HG03442 (cell line): ENCODE data around the gene PCNT.

Source experiments
- ATAC-seq: cut with Tn5 transposase; IDR thresholded peaks from one replicate; pipeline ENCODE4 v1.9.1; 2021; ENCODE audit warnings: mild to moderate bottlenecking, moderate library complexity; ENCODE audit not compliant: unreplicated experiment

The PCNT gene, protein sequence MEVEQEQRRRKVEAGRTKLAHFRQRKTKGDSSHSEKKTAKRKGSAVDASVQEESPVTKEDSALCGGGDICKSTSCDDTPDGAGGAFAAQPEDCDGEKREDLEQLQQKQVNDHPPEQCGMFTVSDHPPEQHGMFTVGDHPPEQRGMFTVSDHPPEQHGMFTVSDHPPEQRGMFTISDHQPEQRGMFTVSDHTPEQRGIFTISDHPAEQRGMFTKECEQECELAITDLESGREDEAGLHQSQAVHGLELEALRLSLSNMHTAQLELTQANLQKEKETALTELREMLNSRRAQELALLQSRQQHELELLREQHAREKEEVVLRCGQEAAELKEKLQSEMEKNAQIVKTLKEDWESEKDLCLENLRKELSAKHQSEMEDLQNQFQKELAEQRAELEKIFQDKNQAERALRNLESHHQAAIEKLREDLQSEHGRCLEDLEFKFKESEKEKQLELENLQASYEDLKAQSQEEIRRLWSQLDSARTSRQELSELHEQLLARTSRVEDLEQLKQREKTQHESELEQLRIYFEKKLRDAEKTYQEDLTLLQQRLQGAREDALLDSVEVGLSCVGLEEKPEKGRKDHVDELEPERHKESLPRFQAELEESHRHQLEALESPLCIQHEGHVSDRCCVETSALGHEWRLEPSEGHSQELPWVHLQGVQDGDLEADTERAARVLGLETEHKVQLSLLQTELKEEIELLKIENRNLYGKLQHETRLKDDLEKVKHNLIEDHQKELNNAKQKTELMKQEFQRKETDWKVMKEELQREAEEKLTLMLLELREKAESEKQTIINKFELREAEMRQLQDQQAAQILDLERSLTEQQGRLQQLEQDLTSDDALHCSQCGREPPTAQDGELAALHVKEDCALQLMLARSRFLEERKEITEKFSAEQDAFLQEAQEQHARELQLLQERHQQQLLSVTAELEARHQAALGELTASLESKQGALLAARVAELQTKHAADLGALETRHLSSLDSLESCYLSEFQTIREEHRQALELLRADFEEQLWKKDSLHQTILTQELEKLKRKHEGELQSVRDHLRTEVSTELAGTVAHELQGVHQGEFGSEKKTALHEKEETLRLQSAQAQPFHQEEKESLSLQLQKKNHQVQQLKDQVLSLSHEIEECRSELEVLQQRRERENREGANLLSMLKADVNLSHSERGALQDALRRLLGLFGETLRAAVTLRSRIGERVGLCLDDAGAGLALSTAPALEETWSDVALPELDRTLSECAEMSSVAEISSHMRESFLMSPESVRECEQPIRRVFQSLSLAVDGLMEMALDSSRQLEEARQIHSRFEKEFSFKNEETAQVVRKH (N-terminal part only)

DNA sequence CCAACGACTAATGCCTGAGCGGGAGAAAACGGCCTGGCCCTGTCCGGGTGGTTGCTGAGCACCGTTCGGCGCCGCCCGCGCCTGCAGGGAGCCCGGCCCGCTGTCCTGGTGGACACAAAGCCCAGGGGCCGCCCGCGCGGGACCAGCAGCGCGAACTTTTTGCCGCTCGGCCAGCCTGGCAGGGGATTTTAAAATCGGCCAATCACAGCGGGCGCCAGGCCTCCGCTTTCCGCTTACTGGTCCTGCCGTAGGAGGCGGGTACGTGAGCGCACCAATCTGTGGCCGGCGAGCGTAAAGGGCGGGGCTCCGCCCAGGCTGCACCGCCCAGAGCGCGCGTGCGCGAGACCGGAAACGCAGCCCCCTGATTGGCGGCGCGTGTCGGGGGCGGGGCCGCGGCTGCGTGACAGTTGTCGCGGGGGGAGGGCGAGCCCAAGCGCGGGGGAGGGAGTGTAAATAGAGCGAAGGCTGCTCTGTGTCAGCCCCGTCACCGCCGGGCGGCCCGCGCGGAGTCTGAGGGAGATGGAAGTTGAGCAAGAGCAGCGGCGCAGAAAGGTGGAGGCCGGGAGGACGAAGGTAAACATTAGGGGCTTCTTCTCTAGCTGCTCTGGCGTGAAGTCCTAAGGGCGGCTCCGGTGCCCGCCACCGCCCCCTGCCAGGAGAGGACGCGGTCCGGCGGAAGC, at the start of gene PCNT, which contains the start of gene C21orf58:
Gene PCNT (plus strand): TSS at position 447 of the 680 bp plus-strand sequence. CDS start 73 bp downstream, at position 520.
Gene C21orf58 (minus strand): TSS at position 161 of the 680 bp plus-strand sequence. CDS start 1,132 bp downstream, outside the sequence.
- ATAC-seq, result peak; percentile 76

DNA sequence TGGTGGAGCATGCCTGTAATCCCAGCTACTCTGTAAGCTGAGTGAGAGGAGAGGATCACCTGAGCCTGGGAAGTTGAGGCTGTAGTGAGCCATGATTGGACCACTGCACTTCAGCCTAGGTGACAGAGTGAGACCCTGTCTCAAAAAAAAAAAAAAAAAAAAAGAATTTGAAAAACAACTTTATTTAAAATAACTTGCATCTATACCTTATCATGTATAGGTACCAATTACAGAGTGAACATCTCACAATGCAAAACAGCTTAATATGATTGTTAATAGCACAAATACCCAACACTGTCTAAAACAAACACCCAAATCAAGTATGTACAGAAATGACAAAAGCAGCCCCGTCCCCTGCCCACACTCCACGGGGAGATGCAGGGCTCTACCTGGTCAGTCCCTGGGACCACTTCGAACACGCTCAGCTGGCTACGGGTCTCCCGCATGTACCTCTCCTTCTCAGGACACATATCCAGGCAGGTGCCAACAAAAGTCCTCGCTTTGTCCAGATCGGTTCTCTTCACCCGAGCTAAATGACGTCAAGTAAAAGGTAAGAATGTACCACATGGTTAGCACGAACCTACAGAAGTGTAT, 49.1 kb upstream of the PCNT start:
- no peak for ATAC-seq

- no peak for ATAC-seq
Observed at GRCh38 chr21:46284077-46284644, 39.8 kb upstream of the PCNT start.

GRCh38 chr21:46284733-46285132, 39.2 kb upstream of the PCNT start:
- no peak for ATAC-seq

- no peak for ATAC-seq
Observed at GRCh38 chr21:46285206-46285661, 38.7 kb upstream of the PCNT start, which contains the start of gene MCM3AP. TSS of gene MCM3AP (minus strand) at chr21:46285611. CDS start at chr21:46285286, 325 bp downstream.

GRCh38 chr21:46285761-46286647, 38.0 kb upstream of the PCNT start, which contains the start of gene YBEY:
TSS of gene YBEY (plus strand) at chr21:46286342. CDS start at chr21:46286914, 572 bp downstream.
- ATAC-seq, result peak; percentile 82

DNA sequence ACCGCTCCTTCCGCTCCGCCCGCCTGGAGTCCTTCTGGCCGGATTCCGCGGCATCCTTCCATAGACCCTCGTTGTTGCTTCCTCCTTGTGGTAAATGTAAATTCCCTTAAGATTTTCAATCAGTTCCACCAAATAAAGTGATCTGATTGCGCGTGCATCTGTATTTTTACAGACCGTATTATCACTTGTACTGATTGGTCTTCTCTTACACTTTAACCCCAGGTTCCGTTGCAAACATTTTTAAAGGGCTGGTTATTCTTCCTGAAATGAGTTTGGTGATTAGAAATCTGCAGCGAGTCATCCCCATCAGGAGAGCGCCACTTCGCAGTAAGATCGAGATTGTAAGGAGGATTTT, 37.3 kb upstream of the PCNT start:
- no peak for ATAC-seq

- no peak for ATAC-seq
Observed at GRCh38 chr21:46287541-46287940, 36.4 kb upstream of the PCNT start.

GRCh38 chr21:46289655-46290179, 34.2 kb upstream of the PCNT start:
- no peak for ATAC-seq

DNA sequence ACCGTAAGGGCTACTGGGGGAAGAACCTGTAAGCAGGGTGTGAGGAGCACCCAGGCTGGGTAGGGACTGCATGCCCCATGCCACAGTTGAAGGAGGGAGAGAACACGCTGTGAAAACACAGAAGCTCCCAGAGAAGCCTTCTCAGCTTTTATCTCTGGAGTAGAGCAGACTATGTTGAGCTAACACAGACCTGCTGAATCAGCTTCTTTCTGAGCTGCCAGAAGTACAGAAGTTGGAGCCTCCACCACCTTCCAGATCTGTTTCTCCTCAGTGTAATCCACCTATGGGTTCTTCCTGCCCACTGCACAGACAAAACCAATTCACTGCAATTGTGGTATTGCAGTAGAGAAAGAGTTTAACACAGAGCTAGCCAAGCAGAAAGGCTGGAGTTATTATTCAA, 32.4 kb upstream of the PCNT start:
- no peak for ATAC-seq

DNA sequence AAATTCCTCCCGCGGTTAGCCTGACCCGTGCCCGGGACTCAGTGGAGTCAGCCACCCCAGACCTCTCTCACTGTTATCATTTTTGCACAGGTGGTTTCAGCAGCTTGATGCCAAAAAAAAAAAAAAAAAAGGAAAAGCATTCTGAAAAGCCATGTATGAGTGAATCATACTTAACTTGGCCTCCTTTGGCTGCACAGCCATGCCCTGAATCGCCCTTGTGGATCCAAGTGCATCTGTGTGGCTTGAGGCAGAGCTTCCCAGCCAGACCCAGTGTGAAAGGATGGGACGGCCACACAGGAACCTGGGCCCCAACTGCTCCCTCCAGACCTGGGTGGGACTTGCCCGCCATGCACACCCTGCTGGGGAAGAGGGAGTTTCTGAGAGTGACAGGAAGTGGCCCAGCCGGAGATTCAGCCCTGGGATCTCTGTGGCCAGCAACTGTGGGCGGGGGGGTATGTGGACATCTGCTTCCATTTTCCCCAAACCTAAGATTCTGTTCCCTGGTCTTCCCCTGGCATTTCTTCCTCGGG, 29.2 kb upstream of the PCNT start:
- ATAC-seq, result no peak

DNA sequence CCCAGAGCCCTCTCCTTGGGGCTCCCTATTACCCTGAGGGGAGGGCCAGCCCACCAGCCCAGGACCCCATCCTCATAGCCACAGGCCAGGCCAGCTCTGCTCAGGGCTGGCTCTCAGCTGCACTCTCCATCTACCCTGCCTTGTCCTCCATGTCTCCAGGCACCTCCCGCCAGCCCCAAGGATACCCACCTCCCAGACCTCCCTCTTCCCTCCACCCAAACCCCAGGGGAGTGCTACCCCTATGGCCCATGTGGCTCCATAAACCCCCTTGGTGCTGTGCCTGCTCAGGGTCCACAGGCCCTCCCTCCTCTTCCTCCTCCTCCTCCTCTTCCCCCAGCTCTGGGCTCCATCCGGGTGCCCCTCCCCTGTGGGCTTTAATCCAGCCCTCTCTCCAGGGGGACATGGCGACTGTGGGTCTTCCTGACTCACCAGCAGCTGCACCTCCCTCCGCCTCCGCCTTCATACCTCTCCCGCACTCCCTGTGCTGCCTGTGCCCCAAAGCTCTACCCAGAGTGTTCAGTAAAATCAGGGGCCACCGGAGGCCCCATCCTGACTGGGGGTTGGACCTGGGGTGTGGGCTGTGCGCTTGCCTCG, 28.7 kb upstream of the PCNT start:
- no peak for ATAC-seq

DNA sequence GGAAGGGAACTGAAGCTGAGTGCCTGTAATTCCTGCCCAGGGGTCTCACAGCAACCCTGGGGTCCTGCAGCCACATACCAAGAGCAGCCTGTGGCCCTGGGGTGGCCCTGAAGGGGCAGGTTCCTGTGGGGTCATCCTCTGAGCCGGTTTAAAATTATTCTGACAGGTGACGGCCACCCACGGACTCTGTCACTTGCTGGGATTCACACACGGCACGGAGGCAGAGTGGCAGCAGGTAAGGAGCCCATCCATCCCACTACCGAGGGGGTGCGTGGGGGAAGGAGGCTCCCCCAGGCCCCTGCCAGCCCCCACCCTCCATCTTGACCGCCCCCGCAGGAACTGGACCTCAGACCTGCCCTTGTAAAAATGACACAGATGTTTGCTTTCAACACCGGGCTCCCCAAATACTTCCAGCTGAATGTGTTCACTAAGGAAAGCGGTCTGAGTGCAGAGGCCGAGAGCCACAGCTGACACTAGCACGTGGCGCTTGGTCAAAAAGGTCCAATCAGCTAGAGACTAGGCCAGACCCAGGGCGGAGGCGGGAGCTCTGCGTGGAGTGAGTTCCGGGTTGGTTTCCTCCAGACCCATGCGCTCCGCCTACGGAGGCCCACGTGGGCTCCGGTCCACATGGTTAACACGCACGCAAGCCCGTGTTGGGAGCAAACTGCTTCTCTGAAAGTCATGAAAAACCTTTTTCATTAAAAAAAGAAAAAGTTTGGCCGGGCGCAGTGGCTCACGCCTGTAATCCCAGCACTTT, 27.8 kb upstream of the PCNT start:
- peak; percentile 75 for ATAC-seq

DNA sequence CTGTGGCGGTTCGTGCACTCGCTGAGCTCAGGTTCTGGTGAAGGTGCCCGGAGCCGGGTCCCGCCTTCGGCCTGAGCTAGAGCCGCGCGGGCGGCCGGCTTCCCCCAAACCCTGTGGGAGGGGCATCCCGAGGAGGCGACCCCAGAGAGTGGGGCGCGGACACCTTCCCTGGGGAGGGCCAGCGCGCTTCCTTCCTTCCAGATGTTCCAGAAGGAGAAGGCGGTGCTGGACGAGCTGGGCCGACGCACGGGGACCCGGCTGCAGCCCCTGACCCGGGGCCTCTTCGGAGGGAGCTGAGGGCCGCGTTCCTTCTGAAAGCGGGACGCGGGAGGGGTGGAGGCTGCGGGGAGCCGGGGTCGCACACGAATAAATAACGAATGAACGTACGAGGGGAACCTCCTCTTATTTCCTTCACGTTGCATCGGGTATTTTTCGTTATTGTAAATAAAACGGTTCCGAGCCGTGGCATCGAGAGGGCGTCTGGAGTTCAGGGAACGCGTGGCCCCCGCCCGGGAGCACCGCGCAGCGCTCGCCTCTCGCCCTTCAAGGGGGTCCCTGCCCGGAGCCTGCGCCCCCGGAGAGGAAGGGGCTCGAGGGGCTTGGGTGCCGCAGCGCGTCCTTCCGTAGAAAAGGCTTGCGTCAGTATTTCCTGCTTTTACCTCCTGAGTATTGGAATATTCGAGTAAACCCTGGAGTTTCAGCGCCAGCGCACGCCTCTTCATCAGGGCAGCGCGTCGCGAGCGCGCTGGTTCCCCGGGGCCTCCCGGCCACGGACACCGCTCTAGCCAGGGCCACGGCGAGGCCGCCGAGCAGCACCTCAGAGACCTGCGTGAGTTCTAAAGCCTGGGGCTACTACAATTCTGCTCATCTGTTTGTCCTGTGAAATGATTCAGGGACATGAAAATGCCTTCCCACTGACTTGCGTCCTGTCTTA, 26.4 kb upstream of the PCNT start:
- ATAC-seq, result no peak

DNA sequence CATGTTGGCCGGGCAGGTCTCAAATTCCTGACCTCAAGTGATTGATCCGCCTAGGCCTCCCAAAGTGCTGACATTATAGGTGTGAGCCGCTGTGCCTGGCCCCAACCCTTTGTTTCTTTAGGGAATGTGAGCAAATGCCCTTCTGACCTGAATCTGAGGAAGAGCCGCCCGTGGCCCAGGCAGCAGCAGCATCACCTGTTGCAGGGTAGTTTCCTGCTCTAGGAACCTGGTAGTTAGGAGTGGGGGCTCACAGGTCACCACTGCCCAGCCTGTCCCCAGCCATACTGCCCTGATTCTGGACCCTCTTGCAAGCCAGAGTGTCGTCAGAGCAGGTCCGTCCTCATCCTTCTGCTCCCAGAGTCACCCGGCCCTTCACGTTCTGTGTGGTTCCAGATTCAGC, 24.8 kb upstream of the PCNT start:
- no peak for ATAC-seq

DNA sequence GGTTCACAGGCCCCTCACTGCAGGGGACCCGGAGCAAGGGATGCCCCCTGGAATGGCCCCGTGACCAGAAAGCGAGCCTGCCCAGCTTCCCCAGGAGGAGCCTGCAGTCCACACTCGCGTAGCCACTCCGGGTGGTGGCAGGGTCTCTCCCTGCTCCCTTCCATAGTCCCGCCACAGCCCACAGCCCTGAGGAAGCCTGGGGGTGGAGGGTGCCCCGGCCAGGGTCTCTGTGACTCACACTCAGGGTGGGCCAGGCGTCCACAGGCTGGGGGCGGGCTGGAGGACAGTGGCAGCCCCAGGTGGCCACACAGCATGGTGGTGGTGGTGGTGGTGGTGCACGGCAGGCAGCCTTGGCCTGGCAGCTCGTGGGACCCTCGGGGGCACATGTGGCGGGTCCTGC, 22.2 kb upstream of the PCNT start:
- no peak for ATAC-seq
